RWPE1 (cell line): ENCODE measurements around the gene RAP2B.
"Not testable (repeated sequence)": the region's sequence is repeated elsewhere in the genome, so short reads cannot be mapped to it uniquely, and the experiment has no call there.

Source experiments
- CTCF ChIA-PET: fragments of 350-600 bp; sonication (Branson Sonifier 250); formaldehyde crosslinking; extraction: SDS; loops from one replicate; lab custom pipeline; 2021; lab: Yijun Ruan, JAX
- POLR2A ChIA-PET: fragments of 400-600 bp; formaldehyde crosslinking; extraction: SDS; loops from one replicate; lab custom pipeline; 2020; ENCODE audit warnings: antibody characterized with exemption; ENCODE audit not compliant: low non-redundant PET; lab: Yijun Ruan, JAX
- DNase-seq: peaks from one replicate; pipeline ENCODE4 v3.0.0; 2012; ENCODE audit warnings: low spot score
- H3K27ac ChIP-seq: fragments of 450-650 bp; 2 replicates; pipeline ENCODE4 v1.5.1; 2017
- CTCF ChIP-seq: fragments of 450-650 bp; conservative IDR thresholded peaks from 2 replicates; pipeline ENCODE4 v1.5.1; 2017; ENCODE audit warnings: low read depth, mild to moderate bottlenecking

Gene RAP2B

GRCh38 chr3:153145454-153145853 lies 16.6 kb upstream of the RAP2B start:
- CTCF ChIA-PET = no interaction called here
- no peak for TF ChIP-seq CTCF
- DNase-seq = no peak
- POLR2A ChIA-PET = no interaction called here
- H3K27ac ChIP-seq = no peak overlapping the region

- TF ChIP-seq CTCF = no peak
- no peak overlapping the region for H3K27ac ChIP-seq
- ChIA-PET POLR2A (no interaction called here), CTCF (no interaction called here)
- DNase-seq = no peak
Observed at GRCh38 chr3:153146191-153147053, 15.6 kb upstream of the RAP2B start.

- ChIA-PET POLR2A (no interaction called here), CTCF (no interaction called here)
- no peak for DNase-seq
- H3K27ac ChIP-seq = no peak overlapping the region
- TF ChIP-seq CTCF = no peak
Observed at GRCh38 chr3:153150991-153151390, 11.0 kb upstream of the RAP2B start.

GRCh38 chr3:153155786-153156185 lies 6.2 kb upstream of the RAP2B start:
- DNase-seq, H3K27ac ChIP-seq, POLR2A ChIA-PET, CTCF ChIA-PET: not testable (repeated sequence)

- no peak for TF ChIP-seq CTCF
- no peak for DNase-seq
- no peak overlapping the region for H3K27ac ChIP-seq
- CTCF ChIA-PET = interaction anchor here (0.5 kb wide), 1 partner anchor 382 kb away, joined by 3 read pairs; no protein-coding TSS in a partner anchor
- POLR2A ChIA-PET = no interaction called here
Observed at GRCh38 chr3:153158189-153158588, 3.8 kb upstream of the RAP2B start.

GRCh38 chr3:153158961-153159735 lies 2.9 kb upstream of the RAP2B start:
- ChIA-PET CTCF (interaction anchor here (0.6 to 3.2 kb wide), 2 partner anchors 116 to 264 kb away, joined by 3 to 15 read pairs; no protein-coding TSS in a partner anchor), POLR2A (no interaction called here)
- DNase-seq = peak; percentile 13
- peak overlapping the region; percentile 100 for H3K27ac ChIP-seq
- TF ChIP-seq CTCF = no peak
